ENCODE results near the gene NPHP3.

- TF ChIP-seq CTCF (IDR thresholded peaks at IDR 0.05), result no peak
- no peak for TF ChIP-seq POLR2AphosphoS5 (IDR thresholded peaks at IDR 0.05)
- TF ChIP-seq POLR2A (IDR thresholded peaks at IDR 0.05), result no peak
- no peak for TF ChIP-seq EP300 (IDR thresholded peaks at IDR 0.05)
These were observed 36.5 kb upstream of the NPHP3 start for GRCh38 chr3:132758740-132759139.
